Stomach (tissue), 4 donors: ENCODE data around the gene ARHGEF39.

Source experiments
- CTCF ChIP-seq, 7 experiments: fragments of 450-650 bp in 4 of 7; fragments of 200-600 bp in 3 of 7; sonication (generic) in 3 of 7; IDR thresholded peaks; one replicate each; pipeline ENCODE4 v1.5.1; 2016 to 2019; ENCODE audit warnings: antibody characterized with exemption in 7 of 7, control low read depth in 2 of 7, mild to moderate bottlenecking in 1 of 7
- POLR2A ChIP-seq, 4 donors: fragments of 450-650 bp; IDR thresholded peaks; one replicate each; pipeline ENCODE4 v1.6.1; 2016; ENCODE audit warnings: antibody characterized with exemption in 4 of 4, control low read depth in 2 of 4, mild to moderate bottlenecking in 1 of 4, moderate library complexity in 1 of 4

- TF ChIP-seq CTCF (IDR thresholded peaks at IDR 0.05) (no peak), POLR2A (IDR thresholded peaks at IDR 0.05) (no peak)
Measured at GRCh38 chr9:35666045-35666444, 1.1 kb upstream of the ARHGEF39 start.
